ENCODE data around the gene MRPL10. TPM values are rescaled to one million over a fixed set of nuclear protein-coding genes. Genes with fewer than 3 reads are reported as not detected.
A peak's percentile ranks its signal among the peaks of the same experiment; 100 is the strongest.

Gene MRPL10
- total RNA-seq, 1 experiment from 2014 or later = 70.2 TPM

GRCh38 chr17:47851764-47852112, 20.4 kb upstream of the MRPL10 start:
- no peak for TF ChIP-seq CTCF (IDR thresholded peaks at IDR 0.05; ENCODE audit: unreplicated experiment)

GRCh38 chr17:47850692-47851573, 19.6 kb upstream of the MRPL10 start, which contains the start of gene SP6:
Gene SP6, minus strand, starts transcription at chr17:47851163. Its CDS starts 2,734 bp downstream, at chr17:47848429.
- peaks cover 8% of the 10 kb centered on the region for H3K36me3 Mint-ChIP-seq (ENCODE audit: insufficient read depth, unreplicated experiment)
- peak; percentile 21 for TF ChIP-seq CTCF (IDR thresholded peaks at IDR 0.05; ENCODE audit: unreplicated experiment)
- BruUV-seq (replicated peaks) = no TSS peak
- no peak within 1 kb of the TSS for H3K27ac Mint-ChIP-seq (ENCODE audit: unreplicated experiment)
- H3K27me3 Mint-ChIP-seq (ENCODE audit: unreplicated experiment) = peaks cover 63% of the 10 kb centered on the region
- peak within 1 kb of the TSS; percentile 75 for H3K4me3 Mint-ChIP-seq (ENCODE audit: low read depth, unreplicated experiment)
- H3K9me3 Mint-ChIP-seq (ENCODE audit: low read depth, unreplicated experiment) = no peaks in the 10 kb centered on the region
- peaks cover 22% of the 10 kb centered on the region for H3K4me1 Mint-ChIP-seq (ENCODE audit: low read depth, unreplicated experiment)
- CTCF ChIA-PET = interaction anchor here (0.6 to 2.6 kb wide), 14 partner anchors 8 to 301 kb away, joined by 3 to 25 read pairs (median 4); partner anchors contain the start of genes CDK5RAP3, LRRC46, MRPL10 and SCRN2
- intact Hi-C loops (cut with micrococcal nuclease; ENCODE audit: unreplicated experiment) = no loop called here
- DNase-seq = peak; percentile 97

More at GRCh38 chr17:47851764-47852112, 20.4 kb upstream of the MRPL10 start:
- no TSS peak for BruUV-seq (replicated peaks)
- CTCF ChIA-PET = interaction anchor here (1.3 to 2.6 kb wide), 5 partner anchors 11 to 167 kb away, joined by 3 to 25 read pairs (median 9); partner anchors contain the start of genes SCRN2 and SP2
- no peak overlapping the region for H3K27ac Mint-ChIP-seq (ENCODE audit: unreplicated experiment)
- peak overlapping the region; percentile 75 for H3K4me3 Mint-ChIP-seq (ENCODE audit: low read depth, unreplicated experiment)
- no peaks in the 10 kb centered on the region for H3K9me3 Mint-ChIP-seq (ENCODE audit: low read depth, unreplicated experiment)
- DNase-seq = no peak
- peaks cover 8% of the 10 kb centered on the region for H3K36me3 Mint-ChIP-seq (ENCODE audit: insufficient read depth, unreplicated experiment)
- peaks cover 71% of the 10 kb centered on the region for H3K27me3 Mint-ChIP-seq (ENCODE audit: unreplicated experiment)
- H3K4me1 Mint-ChIP-seq (ENCODE audit: low read depth, unreplicated experiment) = peaks cover 22% of the 10 kb centered on the region
- intact Hi-C loops (cut with micrococcal nuclease; ENCODE audit: unreplicated experiment) = no loop called here

GRCh38 chr17:47850373-47850691, 19.0 kb upstream of the MRPL10 start:
- TF ChIP-seq CTCF (IDR thresholded peaks at IDR 0.05; ENCODE audit: unreplicated experiment) = no peak
- intact Hi-C loops (cut with micrococcal nuclease; ENCODE audit: unreplicated experiment) = no loop called here
- H3K36me3 Mint-ChIP-seq (ENCODE audit: insufficient read depth, unreplicated experiment) = peaks cover 8% of the 10 kb centered on the region
- CTCF ChIA-PET = interaction anchor here (0.9 to 2.6 kb wide), 10 partner anchors 9 to 168 kb away, joined by 3 to 25 read pairs (median 4); partner anchors contain the start of genes SCRN2, SP2 and TBX21
- H3K4me1 Mint-ChIP-seq (ENCODE audit: low read depth, unreplicated experiment) = peaks cover 22% of the 10 kb centered on the region
- H3K9me3 Mint-ChIP-seq (ENCODE audit: low read depth, unreplicated experiment) = no peaks in the 10 kb centered on the region
- H3K4me3 Mint-ChIP-seq (ENCODE audit: low read depth, unreplicated experiment) = peak overlapping the region; percentile 75
- no peak for DNase-seq
- H3K27ac Mint-ChIP-seq (ENCODE audit: unreplicated experiment) = no peak overlapping the region
- peaks cover 57% of the 10 kb centered on the region for H3K27me3 Mint-ChIP-seq (ENCODE audit: unreplicated experiment)
- no TSS peak for BruUV-seq (replicated peaks)

- Mint-ChIP-seq H3K4me1 (ENCODE audit: low read depth, unreplicated experiment) (peaks cover 26% of the 10 kb centered on the region), H3K9me3 (ENCODE audit: low read depth, unreplicated experiment) (no peaks in the 10 kb centered on the region), H3K27me3 (ENCODE audit: unreplicated experiment) (peaks cover 35% of the 10 kb centered on the region), H3K27ac (ENCODE audit: unreplicated experiment) (no peak overlapping the region), H3K4me3 (ENCODE audit: low read depth, unreplicated experiment) (no peak overlapping the region), H3K36me3 (ENCODE audit: insufficient read depth, unreplicated experiment) (peaks cover 8% of the 10 kb centered on the region)
- BruUV-seq (replicated peaks) = no TSS peak
- intact Hi-C loops (cut with micrococcal nuclease; ENCODE audit: unreplicated experiment) = loop anchor here (10.0 kb wide), 1 partner anchor 97 kb away; the partner anchor contains the start of gene PNPO
- TF ChIP-seq CTCF (IDR thresholded peaks at IDR 0.05; ENCODE audit: unreplicated experiment) = no peak
- no peak for DNase-seq
- CTCF ChIA-PET = interaction anchor here (1.7 to 2.0 kb wide), 2 partner anchors 13 to 41 kb away, joined by 4 to 7 read pairs; no protein-coding TSS in a partner anchor
Measured at GRCh38 chr17:47848198-47848513, 16.8 kb upstream of the MRPL10 start.

Data from Calu3 (cell line).